ENCODE measurements around the gene PNPLA1.

DNA sequence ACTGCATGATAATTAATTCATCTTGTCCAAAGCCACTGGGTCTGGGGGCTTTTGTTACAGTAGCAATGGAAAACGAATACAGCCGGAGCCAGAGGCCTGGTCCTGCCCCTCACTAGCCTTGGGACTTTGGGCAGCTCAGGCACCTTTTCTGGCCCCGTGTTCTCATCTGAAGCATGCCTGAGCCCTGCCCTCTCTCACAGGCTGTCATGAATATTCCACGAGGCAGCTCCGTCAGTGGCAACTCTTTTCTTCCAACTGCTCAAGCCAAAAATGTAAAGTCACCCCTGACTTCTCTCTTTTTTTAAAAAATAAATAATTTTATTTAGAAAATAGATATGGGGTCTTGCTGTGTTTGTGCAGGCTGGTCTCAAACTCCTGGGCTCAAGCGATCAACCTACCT is 61.5 kb downstream of the PNPLA1 start:
- no peak for TF ChIP-seq SUZ12 (IDR thresholded peaks at IDR 0.05)
- no peak for TF ChIP-seq FOXA1 (IDR thresholded peaks at IDR 0.05)
- no peak for TF ChIP-seq BHLHE40 (IDR thresholded peaks at IDR 0.05; ENCODE audit: borderline replicate concordance)
- no peak for TF ChIP-seq HDGF (IDR thresholded peaks at IDR 0.05; ENCODE audit: borderline replicate concordance)
- no peak for TF ChIP-seq SP1 (IDR thresholded peaks at IDR 0.05)
- no peak for TF ChIP-seq CTBP1 (IDR thresholded peaks at IDR 0.05; ENCODE audit: borderline replicate concordance)
- no peak for TF ChIP-seq ELF4 (IDR thresholded peaks at IDR 0.05)
- no peak for TF ChIP-seq FOXM1 (IDR thresholded peaks at IDR 0.05; ENCODE audit: borderline replicate concordance)
